SU-DHL-6 (cell line): Measurements from ENCODE around the gene GLMP.

Experiments
- H2AFZ ChIP-seq: fragments of 200-600 bp; sonication (generic); 2 replicates; pipeline ENCODE4 v1.6.1; 2014; ENCODE audit warnings: low read depth, mild to moderate bottlenecking, moderate library complexity, mixed read lengths, antibody characterized with exemption, low read length; ENCODE audit not compliant: severe bottlenecking
- H3F3A ChIP-seq: fragments of 200-600 bp; shearing (Covaris generic); 2 replicates; pipeline ENCODE4 v1.6.0; 2016; ENCODE audit warnings: antibody characterized with exemption, mild to moderate bottlenecking; ENCODE audit not compliant: insufficient read depth
- H3K27ac ChIP-seq: fragments of 200-600 bp; sonication (generic); 2 replicates; pipeline ENCODE4 v1.5.1; 2016; ENCODE audit warnings: low read depth, mild to moderate bottlenecking, low read length, moderate library complexity, mixed read lengths
- H3K27me3 ChIP-seq: fragments of 200-600 bp; sonication (generic), shearing (Covaris generic); 2 replicates; pipeline ENCODE4 v1.6.0; 2014; ENCODE audit warnings: mild to moderate bottlenecking, low read length
- H3K36me3 ChIP-seq: fragments of 200-600 bp; sonication (generic); 2 replicates; pipeline ENCODE4 v1.6.1; 2014; ENCODE audit warnings: mild to moderate bottlenecking, low read length, mixed read lengths
- H3K4me2 ChIP-seq: fragments of 300-600, 200-600 bp; shearing (Covaris generic), sonication (generic); 2 replicates; pipeline ENCODE4 v1.6.0; 2014; ENCODE audit warnings: low read length, low read depth, mild to moderate bottlenecking; ENCODE audit not compliant: poor library complexity, severe bottlenecking
- H3K4me3 ChIP-seq: fragments of 200-600 bp; sonication (generic); 2 replicates; pipeline ENCODE4 v1.5.1; 2014; ENCODE audit warnings: antibody characterized with exemption, low read length, mild to moderate bottlenecking, mixed read lengths; ENCODE audit not compliant: insufficient read depth, poor library complexity, severe bottlenecking
- H3K79me2 ChIP-seq: fragments of 200-600 bp; sonication (generic); 2 replicates; pipeline ENCODE4 v1.6.1; 2014; ENCODE audit warnings: mild to moderate bottlenecking, low read length, moderate library complexity; ENCODE audit not compliant: insufficient read depth
- H3K9ac ChIP-seq: fragments of 200-600 bp; sonication (generic); 2 replicates; pipeline ENCODE4 v1.7.0; 2014; ENCODE audit warnings: mild to moderate bottlenecking, low read length
- H3K9me2 ChIP-seq: fragments of 200-600 bp; sonication (generic); replicated peaks from 2 replicates; pipeline ENCODE4 v1.6.1; 2014; ENCODE audit warnings: low read length; ENCODE audit not compliant: insufficient read depth
- H3K9me3 ChIP-seq: fragments of 200-600 bp; sonication (generic); 2 replicates; pipeline ENCODE4 v1.6.1; 2014; ENCODE audit warnings: low read length, mixed read lengths; ENCODE audit not compliant: insufficient read depth
- H4K20me1 ChIP-seq: fragments of 200-600 bp; sonication (generic); 2 replicates; pipeline ENCODE4 v1.6.1; 2014; ENCODE audit warnings: low read depth, mild to moderate bottlenecking, antibody characterized with exemption, low read length, moderate library complexity, mixed read lengths
- EZH2phosphoT487 ChIP-seq: fragments of 200-600 bp; sonication (generic), shearing (Covaris generic); conservative IDR thresholded peaks from 2 replicates; pipeline ENCODE4 v1.6.1; 2018; ENCODE audit warnings: mild to moderate bottlenecking, antibody characterized with exemption, low read length, moderate library complexity, mixed read lengths
- TF ChIP-seq, protein P1 (sequence below): fragments of 200-600 bp; sonication (generic); IDR thresholded peaks from one replicate; pipeline ENCODE4 v1.5.1; 2017; ENCODE audit warnings: antibody characterized with exemption, mild to moderate bottlenecking, low read length, moderate library complexity; ENCODE audit not compliant: insufficient read depth, poor library complexity, severe bottlenecking

The GLMP gene

DNA sequence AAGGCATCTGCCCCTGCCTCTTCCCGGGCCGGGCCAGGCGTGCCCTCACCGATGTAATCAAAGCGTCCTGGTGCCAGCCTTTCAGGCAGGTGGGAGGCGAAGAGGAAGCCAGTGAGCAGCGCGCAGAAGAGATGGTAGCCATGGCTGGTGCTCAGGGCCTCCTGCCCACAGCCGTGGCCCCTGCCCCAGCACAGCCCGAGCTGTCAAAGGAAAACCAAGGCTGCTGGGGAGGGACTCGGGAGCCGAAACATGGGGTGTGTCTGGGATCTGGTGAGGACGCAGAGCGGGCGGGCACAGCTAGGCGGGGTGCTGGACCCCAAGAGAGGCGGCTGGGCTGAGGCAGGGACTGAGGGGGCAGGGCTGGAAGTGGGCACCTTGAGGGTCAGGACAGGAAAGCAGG lies 50.8 kb downstream of the GLMP start:
- no peak overlapping the region for H3K4me2 ChIP-seq
- H3F3A ChIP-seq = no peaks in the 10 kb centered on the region
- H3K79me2 ChIP-seq = no peaks in the 10 kb centered on the region
- no peaks in the 10 kb centered on the region for H3K9me3 ChIP-seq
- no peaks in the 10 kb centered on the region for H3K27me3 ChIP-seq
- TF ChIP-seq, protein P1, sequence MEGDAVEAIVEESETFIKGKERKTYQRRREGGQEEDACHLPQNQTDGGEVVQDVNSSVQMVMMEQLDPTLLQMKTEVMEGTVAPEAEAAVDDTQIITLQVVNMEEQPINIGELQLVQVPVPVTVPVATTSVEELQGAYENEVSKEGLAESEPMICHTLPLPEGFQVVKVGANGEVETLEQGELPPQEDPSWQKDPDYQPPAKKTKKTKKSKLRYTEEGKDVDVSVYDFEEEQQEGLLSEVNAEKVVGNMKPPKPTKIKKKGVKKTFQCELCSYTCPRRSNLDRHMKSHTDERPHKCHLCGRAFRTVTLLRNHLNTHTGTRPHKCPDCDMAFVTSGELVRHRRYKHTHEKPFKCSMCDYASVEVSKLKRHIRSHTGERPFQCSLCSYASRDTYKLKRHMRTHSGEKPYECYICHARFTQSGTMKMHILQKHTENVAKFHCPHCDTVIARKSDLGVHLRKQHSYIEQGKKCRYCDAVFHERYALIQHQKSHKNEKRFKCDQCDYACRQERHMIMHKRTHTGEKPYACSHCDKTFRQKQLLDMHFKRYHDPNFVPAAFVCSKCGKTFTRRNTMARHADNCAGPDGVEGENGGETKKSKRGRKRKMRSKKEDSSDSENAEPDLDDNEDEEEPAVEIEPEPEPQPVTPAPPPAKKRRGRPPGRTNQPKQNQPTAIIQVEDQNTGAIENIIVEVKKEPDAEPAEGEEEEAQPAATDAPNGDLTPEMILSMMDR = no peak
- TF ChIP-seq EZH2phosphoT487 = no peak
- no peaks in the 10 kb centered on the region for H4K20me1 ChIP-seq
- H3K27ac ChIP-seq = no peak overlapping the region
- no peaks in the 10 kb centered on the region for H3K36me3 ChIP-seq
- no peak overlapping the region for H3K9ac ChIP-seq
- H2AFZ ChIP-seq = no peak overlapping the region
- no peak overlapping the region for H3K4me3 ChIP-seq
- H3K9me2 ChIP-seq = no peaks in the 10 kb centered on the region

DNA sequence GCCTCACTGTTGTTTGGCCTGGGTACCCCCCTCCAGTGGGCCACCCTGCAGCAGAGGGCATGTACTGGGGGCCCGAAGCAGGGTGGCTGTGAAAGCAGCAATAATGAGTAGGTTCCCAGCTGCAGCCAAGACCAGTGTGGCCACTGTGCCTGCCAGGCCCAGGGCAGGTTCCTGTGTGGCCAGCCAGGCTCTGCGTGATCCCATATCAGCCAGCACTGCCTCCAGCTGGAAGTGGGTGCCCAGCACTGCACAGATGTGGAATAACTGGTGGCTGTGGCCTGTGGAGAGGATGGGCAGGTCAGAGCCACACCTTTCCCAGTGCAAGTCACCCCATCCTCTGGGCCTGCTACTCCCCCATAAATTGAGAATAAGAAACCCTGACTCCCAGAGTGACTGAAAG lies 51.4 kb downstream of the GLMP start:
- H3K27ac ChIP-seq = no peak overlapping the region

DNA sequence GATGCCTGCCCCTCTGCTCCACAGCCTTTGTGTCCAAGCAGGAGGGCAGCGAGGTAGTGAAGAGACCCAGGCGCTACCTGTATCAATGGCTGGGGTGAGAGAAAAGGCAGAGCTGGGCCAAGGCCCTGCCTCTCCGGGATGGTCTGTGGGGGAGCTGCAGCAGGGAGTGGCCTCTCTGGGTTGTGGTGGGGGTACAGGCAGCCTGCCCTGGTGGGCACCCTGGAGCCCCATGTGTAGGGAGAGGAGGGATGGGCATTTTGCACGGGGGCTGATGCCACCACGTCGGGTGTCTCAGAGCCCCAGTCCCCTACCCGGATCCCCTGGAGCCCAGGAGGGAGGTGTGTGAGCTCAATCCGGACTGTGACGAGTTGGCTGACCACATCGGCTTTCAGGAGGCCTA lies 52.7 kb downstream of the GLMP start:
- H2AFZ ChIP-seq = no peak overlapping the region
- no peaks in the 10 kb centered on the region for H3F3A ChIP-seq
- TF ChIP-seq, protein P1 = no peak
- no peak for TF ChIP-seq EZH2phosphoT487
- H3K27ac ChIP-seq = no peak overlapping the region
- H3K9ac ChIP-seq = no peak overlapping the region
- H3K36me3 ChIP-seq = no peaks in the 10 kb centered on the region
- H4K20me1 ChIP-seq = no peaks in the 10 kb centered on the region
- no peaks in the 10 kb centered on the region for H3K79me2 ChIP-seq
- H3K9me2 ChIP-seq = no peaks in the 10 kb centered on the region
- no peak overlapping the region for H3K4me2 ChIP-seq
- H3K4me3 ChIP-seq = no peak overlapping the region
- H3K27me3 ChIP-seq = no peaks in the 10 kb centered on the region
- no peaks in the 10 kb centered on the region for H3K9me3 ChIP-seq

More for the DNA sequence above, 51.4 kb downstream of the GLMP start:
- Histone ChIP-seq H3K9ac (no peak overlapping the region), H4K20me1 (no peaks in the 10 kb centered on the region), H3K79me2 (no peaks in the 10 kb centered on the region), H3K9me2 (no peaks in the 10 kb centered on the region), H2AFZ (no peak overlapping the region), H3K9me3 (no peaks in the 10 kb centered on the region), H3K27me3 (no peaks in the 10 kb centered on the region), H3F3A (no peaks in the 10 kb centered on the region), H3K4me2 (no peak overlapping the region), H3K4me3 (no peak overlapping the region), H3K36me3 (no peaks in the 10 kb centered on the region)
- TF ChIP-seq EZH2phosphoT487 = no peak
- TF ChIP-seq, protein P1 = no peak
